HG02759 (cell line): ENCODE results near the gene MRPL41.
"Not testable (repeated sequence)": the region's sequence is repeated elsewhere in the genome, so short reads cannot be mapped to it uniquely, and the experiment has no call there.

Experiments used
- ATAC-seq: cut with Tn5 transposase; IDR thresholded peaks from one replicate; pipeline ENCODE4 v1.9.1; 2021; ENCODE audit warnings: mild to moderate bottlenecking, moderate library complexity; ENCODE audit not compliant: unreplicated experiment

Gene MRPL41

DNA sequence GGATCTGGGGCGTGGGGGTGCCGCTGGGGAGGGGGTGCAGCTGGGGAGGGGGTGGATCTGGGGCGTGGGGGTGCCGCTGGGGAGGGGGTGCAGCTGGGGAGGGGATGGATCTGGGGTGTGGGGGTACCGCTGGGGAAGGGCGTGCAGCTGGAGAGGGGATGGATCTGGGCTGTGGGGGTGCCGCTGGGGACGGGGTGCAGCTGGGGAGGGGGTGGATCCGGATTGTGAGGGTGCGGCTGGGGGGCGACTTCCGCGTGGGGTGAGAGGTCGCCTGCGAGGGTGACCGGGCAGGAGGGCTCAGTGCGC, 768 bp upstream of the MRPL41 start:
- ATAC-seq: not testable (repeated sequence)

DNA sequence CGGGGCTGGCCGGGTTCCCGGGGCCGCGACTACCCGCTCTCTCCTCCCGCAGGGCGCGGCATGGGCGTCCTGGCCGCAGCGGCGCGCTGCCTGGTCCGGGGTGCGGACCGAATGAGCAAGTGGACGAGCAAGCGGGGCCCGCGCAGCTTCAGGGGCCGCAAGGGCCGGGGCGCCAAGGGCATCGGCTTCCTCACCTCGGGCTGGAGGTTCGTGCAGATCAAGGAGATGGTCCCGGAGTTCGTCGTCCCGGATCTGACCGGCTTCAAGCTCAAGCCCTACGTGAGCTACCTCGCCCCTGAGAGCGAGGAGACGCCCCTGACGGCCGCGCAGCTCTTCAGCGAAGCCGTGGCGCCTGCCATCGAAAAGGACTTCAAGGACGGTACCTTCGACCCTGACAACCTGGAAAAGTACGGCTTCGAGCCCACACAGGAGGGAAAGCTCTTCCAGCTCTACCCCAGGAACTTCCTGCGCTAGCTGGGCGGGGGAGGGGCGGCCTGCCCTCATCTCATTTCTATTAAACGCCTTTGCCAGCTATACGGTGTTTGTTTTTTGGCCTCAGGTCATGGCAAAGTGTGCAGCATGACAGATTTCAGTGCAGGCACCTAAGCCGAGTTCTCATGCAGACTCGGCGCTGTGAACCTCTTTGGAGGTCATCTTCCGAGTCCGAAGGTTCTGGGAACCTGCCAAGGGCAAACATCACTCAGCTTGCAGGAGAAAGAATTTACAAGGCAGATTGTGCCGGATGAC, 516 bp downstream of the MRPL41 start:
- no peak for ATAC-seq

- ATAC-seq: not testable (repeated sequence)
Measured at GRCh38 chr9:137553654-137554053, 2.0 kb downstream of the MRPL41 start.

DNA sequence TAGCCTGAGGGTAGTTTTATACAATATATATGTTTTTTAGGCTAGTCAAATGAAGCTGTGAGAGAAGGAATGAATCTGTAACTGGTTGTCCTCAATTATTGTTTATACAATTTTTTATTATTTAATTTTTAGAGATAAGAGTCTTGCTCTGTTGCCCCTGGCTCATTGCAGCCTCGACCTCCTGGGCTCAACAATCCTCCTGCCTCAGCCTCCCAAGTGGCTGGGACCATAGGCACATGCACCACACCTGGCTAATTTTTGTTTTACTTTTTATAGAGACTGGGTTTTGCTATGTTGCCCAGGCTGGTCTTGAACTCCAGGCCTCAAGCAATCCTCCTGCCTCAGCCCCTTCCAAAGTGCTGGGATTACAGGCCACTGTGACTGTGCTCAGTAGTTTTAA, 2.7 kb downstream of the MRPL41 start:
- ATAC-seq: no peak

DNA sequence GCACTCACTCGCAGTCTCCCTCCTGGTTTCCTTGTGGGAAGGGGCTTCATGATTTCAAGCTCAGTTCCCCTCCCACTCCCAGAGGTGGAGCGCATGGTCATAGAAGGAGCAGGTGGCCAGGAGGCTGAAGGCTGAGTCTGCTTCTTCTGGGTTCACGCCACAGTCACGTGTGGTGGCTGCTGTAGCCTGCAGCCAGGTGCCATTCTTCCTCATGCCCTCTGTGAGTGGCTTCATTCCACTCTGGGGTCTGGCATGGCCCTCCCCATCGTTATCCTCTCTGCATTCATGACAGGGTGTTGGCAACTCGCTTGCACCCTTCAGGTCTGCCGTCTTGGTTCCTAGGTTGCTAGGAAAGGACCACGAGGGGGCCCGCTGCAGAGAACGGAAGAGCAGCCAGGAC, 3.5 kb downstream of the MRPL41 start:
- no peak for ATAC-seq

- no peak for ATAC-seq
Measured at GRCh38 chr9:137556069-137556838, 4.6 kb downstream of the MRPL41 start.

- ATAC-seq: no peak
Measured at GRCh38 chr9:137558127-137558526, 6.4 kb downstream of the MRPL41 start.

DNA sequence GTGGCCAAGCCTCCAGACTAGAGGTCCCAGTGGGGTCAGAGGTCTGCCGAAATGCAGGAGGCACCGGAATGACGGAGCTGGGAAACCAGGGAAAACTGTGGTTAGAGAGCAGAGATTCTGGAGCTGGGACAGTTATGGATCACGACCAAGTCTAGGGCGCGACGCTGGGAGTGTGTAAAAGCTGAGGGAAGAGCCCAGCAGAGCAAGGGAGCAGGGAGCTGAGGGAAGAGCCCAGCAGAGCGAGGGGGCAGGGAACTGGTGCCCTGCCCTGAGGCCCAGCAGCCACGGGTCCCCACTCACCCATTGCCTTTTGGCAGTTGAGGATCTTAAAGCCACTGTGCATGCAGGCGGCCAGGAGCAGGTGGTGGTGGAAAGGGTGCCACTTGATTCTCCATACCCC, 12.5 kb downstream of the MRPL41 start:
- ATAC-seq: no peak

DNA sequence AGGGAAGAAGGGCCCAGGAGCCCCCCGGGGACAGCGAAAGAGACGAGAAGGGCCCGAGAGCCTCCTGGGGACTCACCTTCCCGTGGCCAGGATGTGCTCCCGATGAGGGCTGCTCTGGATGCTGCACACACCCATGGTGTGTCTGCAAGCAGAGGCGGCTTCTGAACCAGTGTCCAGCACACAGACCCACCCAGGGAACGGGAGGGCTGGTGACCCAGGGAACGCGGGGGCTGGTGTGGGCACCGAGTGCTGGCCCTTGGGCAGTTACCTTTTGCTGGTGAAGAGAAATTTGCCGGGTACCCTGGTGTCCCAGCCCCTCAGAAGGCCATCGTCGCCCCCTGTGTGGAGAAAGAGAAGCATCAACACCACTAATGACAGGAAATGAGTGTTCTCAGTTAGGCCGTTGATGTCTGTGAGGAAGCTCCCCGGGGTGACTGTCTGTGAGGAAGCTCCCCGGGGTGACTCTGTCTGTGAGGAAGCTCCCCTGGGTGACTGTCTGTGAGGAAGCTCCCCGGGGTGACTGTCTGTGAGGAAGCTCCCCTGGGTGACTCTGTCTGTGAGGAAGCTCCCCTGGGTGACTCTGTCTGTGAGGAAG, 13.2 kb downstream of the MRPL41 start:
- no peak for ATAC-seq

DNA sequence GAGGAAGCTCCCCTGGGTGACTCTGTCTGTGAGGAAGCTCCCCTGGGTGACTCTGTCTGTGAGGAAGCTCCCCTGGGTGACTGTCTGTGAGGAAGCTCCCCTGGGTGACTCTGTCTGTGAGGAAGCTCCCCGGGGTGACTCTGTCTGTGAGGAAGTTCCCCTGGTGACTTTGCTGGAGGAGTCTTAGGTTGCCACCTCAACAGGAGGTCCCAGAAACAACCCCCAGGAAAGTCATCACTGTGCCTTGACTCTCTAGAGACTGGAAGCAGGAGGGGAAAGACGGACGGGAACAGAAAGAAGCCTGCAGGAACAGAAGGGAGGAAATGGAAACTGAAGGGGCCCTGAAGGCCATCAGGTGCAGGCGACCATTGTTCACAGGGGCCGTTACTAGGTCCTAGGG, 16.8 kb downstream of the MRPL41 start:
- not testable (repeated sequence) for ATAC-seq

- ATAC-seq: no peak
Measured at GRCh38 chr9:137569609-137570203, 18.0 kb downstream of the MRPL41 start.

DNA sequence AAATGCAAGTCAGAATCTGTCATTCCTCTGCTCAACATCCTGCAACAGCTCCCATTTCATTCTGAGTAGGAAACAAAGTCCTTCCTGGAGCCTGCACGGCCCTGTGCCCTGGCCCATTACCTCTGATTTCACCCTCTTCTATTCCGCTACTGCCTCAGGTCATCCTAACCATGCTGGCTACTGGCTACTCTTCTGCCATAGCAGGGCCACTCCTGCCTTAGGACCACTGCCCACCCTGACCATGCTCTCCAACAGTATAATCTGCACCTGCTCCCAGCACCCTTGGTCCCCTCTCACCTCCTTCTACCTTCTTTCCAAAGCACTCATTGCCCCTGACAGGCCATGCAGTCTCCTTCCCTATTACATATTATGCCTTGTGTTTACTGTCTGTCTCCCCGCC, 18.9 kb downstream of the MRPL41 start:
- ATAC-seq: no peak

GRCh38 chr9:137574192-137574591, 22.5 kb downstream of the MRPL41 start:
- no peak for ATAC-seq

GRCh38 chr9:137575364-137575715, 23.7 kb downstream of the MRPL41 start:
- ATAC-seq: no peak

- no peak for ATAC-seq
Measured at GRCh38 chr9:137575716-137576411, 24.2 kb downstream of the MRPL41 start.

- ATAC-seq: peak; percentile 90
Measured at GRCh38 chr9:137578518-137579258, 27.0 kb downstream of the MRPL41 start, which contains the start of gene DPH7. DPH7 (minus strand) TSS chr9:137578925; CDS start chr9:137578777, 148 bp downstream.

- ATAC-seq: no peak
Measured at GRCh38 chr9:137579259-137579604, 27.6 kb downstream of the MRPL41 start.

DNA sequence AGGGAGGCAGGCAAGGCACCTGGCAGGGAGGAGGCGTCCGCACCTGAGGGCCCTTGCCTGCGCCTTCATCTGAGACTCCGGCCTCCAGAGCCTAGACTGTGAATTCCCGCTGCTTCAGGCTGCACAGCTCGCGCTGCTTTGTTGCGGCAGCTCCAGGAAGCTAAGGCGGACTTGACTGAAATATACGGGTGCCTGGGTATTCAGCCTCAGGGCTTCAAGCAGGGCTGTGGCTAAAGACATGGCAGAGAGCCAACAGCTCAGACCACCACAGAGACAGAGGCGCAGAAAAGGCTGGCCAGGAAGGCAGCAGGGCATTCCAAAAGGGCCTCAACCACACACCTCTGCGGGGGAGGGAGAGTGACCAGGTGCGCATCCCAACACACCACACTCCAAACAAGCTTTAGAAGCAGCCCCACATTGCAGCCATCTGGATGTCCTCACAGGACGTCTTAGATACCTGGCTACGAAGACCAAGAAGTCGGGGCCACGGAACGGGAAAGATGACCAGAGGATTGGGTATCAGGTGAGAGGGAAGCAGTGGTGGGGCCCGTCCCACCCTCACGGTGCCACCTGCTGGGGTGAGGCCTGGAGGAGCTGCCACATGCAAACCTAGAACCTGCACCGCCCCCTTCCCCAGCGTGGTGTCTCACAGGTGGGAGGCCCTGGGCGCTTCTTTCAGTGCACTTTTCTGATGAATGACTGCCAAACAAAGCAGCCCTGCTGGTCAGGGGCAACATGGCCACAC, 28.7 kb downstream of the MRPL41 start:
- ATAC-seq: no peak

- no peak for ATAC-seq
Measured at GRCh38 chr9:137580954-137581322, 29.3 kb downstream of the MRPL41 start.
